HG03520 (cell line): Measurements from ENCODE around the gene FBXL14.

Experiments
- ATAC-seq: cut with Tn5 transposase; IDR thresholded peaks from one replicate; pipeline ENCODE4 v1.9.1; 2021; ENCODE audit warnings: mild to moderate bottlenecking, moderate library complexity; ENCODE audit not compliant: unreplicated experiment

The FBXL14 gene

GRCh38 chr12:1595026-1595561, 713 bp upstream of the FBXL14 start:
- no peak for ATAC-seq

- ATAC-seq: peak; percentile 32
These were observed 448 bp downstream of the FBXL14 start for GRCh38 chr12:1594006-1594260.

GRCh38 chr12:1593174-1594005, 991 bp downstream of the FBXL14 start:
- ATAC-seq: peak; percentile 15

GRCh38 chr12:1592444-1593173, 1.8 kb downstream of the FBXL14 start:
- no peak for ATAC-seq

GRCh38 chr12:1591543-1591942, 2.8 kb downstream of the FBXL14 start:
- no peak for ATAC-seq

GRCh38 chr12:1591034-1591433, 3.3 kb downstream of the FBXL14 start:
- no peak for ATAC-seq

- ATAC-seq: no peak
These were observed 4.0 kb downstream of the FBXL14 start for GRCh38 chr12:1590221-1590979.

GRCh38 chr12:1588575-1588947, 5.8 kb downstream of the FBXL14 start:
- no peak for ATAC-seq

- no peak for ATAC-seq
These were observed 6.3 kb downstream of the FBXL14 start for GRCh38 chr12:1587927-1588574.

GRCh38 chr12:1584326-1584725, 10.1 kb downstream of the FBXL14 start:
- no peak for ATAC-seq

- ATAC-seq: no peak
These were observed 10.8 kb downstream of the FBXL14 start for GRCh38 chr12:1583421-1584078.

GRCh38 chr12:1582709-1583050, 11.7 kb downstream of the FBXL14 start:
- ATAC-seq: no peak

- no peak for ATAC-seq
These were observed 12.2 kb downstream of the FBXL14 start for GRCh38 chr12:1581973-1582708.

GRCh38 chr12:1580526-1580925, 13.9 kb downstream of the FBXL14 start:
- no peak for ATAC-seq

GRCh38 chr12:1579651-1580435, 14.5 kb downstream of the FBXL14 start:
- no peak for ATAC-seq

- ATAC-seq: no peak
These were observed 17.8 kb downstream of the FBXL14 start for GRCh38 chr12:1576410-1577241.

GRCh38 chr12:1575408-1576401, 18.7 kb downstream of the FBXL14 start:
- no peak for ATAC-seq
